HEK293 (cell line): ENCODE results near the gene ULBP1.

Experiments
- AEBP2 ChIP-seq: fragments of 450-650 bp; formaldehyde crosslinking; IDR thresholded peaks from 2 replicates; pipeline ENCODE4 v1.5.1; 2016; ENCODE audit warnings: missing biosample characterization, missing genetic modification characterization, borderline replicate concordance
- BCL11A ChIP-seq: fragments of 450-650 bp; formaldehyde crosslinking; IDR thresholded peaks from 2 replicates; pipeline ENCODE4 v1.5.1; 2016; ENCODE audit warnings: low read depth, missing biosample characterization, missing genetic modification characterization
- GLI2 ChIP-seq: fragments of 450-650 bp; formaldehyde crosslinking; IDR thresholded peaks from 2 replicates; pipeline ENCODE4; 2017; ENCODE audit warnings: missing biosample characterization, missing genetic modification characterization, low read depth, borderline replicate concordance
- GLIS2 ChIP-seq: fragments of 450-650 bp; formaldehyde crosslinking; IDR thresholded peaks from 2 replicates; pipeline ENCODE4 v1.5.1; 2016; ENCODE audit warnings: missing biosample characterization, missing genetic modification characterization
- HOXC10 ChIP-seq: sonication (generic); formaldehyde crosslinking; IDR thresholded peaks from 2 replicates; pipeline ENCODE4 v1.8.1; 2023; ENCODE audit warnings: mild to moderate bottlenecking, missing genetic modification reagents
- HOXD13 ChIP-seq: sonication (generic); formaldehyde crosslinking; IDR thresholded peaks from 2 replicates; pipeline ENCODE4 v1.8.0; 2022; ENCODE audit warnings: missing genetic modification reagents, borderline replicate concordance
- KLF16 ChIP-seq: fragments of 450-650 bp; formaldehyde crosslinking; IDR thresholded peaks from 2 replicates; pipeline ENCODE4 v1.5.1; 2017; ENCODE audit warnings: missing biosample characterization, missing genetic modification characterization
- MZF1 ChIP-seq: fragments of 450-650 bp; formaldehyde crosslinking; IDR thresholded peaks from 2 replicates; pipeline ENCODE4 v1.5.1; 2017; ENCODE audit warnings: missing biosample characterization, missing genetic modification characterization, borderline replicate concordance
- SCRT1 ChIP-seq: fragments of 450-650 bp; formaldehyde crosslinking; IDR thresholded peaks from 2 replicates; pipeline ENCODE4 v1.5.1; 2016; ENCODE audit warnings: missing biosample characterization, missing genetic modification characterization, borderline replicate concordance
- SCRT2 ChIP-seq: fragments of 450-650 bp; formaldehyde crosslinking; IDR thresholded peaks from 2 replicates; pipeline ENCODE4 v1.5.1; 2016; ENCODE audit warnings: missing biosample characterization, missing genetic modification characterization
- TCF7L2 ChIP-seq: IDR thresholded peaks from 2 replicates; pipeline ENCODE4 v1.6.1; 2011; ENCODE audit warnings: low read depth, mild to moderate bottlenecking, inconsistent platforms, low read length, moderate library complexity, borderline replicate concordance
- YY1 ChIP-seq: fragments of 450-650 bp; formaldehyde crosslinking; IDR thresholded peaks from 2 replicates; pipeline ENCODE4 v1.5.1; 2018; ENCODE audit warnings: missing biosample characterization, missing genetic modification characterization
- ZBTB49 ChIP-seq: fragments of 450-650 bp; formaldehyde crosslinking; IDR thresholded peaks from 2 replicates; pipeline ENCODE4 v1.5.1; 2016; ENCODE audit warnings: missing biosample characterization, missing genetic modification characterization, low read depth
- ZFHX2 ChIP-seq: fragments of 450-650 bp; formaldehyde crosslinking; conservative IDR thresholded peaks from 2 replicates; pipeline ENCODE4 v1.5.1; 2016; ENCODE audit warnings: missing biosample characterization, missing genetic modification characterization
- ZFP69B ChIP-seq: fragments of 450-650 bp; formaldehyde crosslinking; IDR thresholded peaks from 2 replicates; pipeline ENCODE4 v1.5.1; 2016; ENCODE audit warnings: missing biosample characterization, missing genetic modification characterization
- ZNF221 ChIP-seq: fragments of 450-650 bp; formaldehyde crosslinking; IDR thresholded peaks from 2 replicates; pipeline ENCODE4 v1.5.1; 2017; ENCODE audit warnings: missing biosample characterization, missing genetic modification characterization, borderline replicate concordance
- ZNF37A ChIP-seq: fragments of 450-650 bp; IDR thresholded peaks from 2 replicates; pipeline ENCODE4 v1.5.1; 2018; ENCODE audit warnings: missing biosample characterization, missing genetic modification characterization
- ZNF585B ChIP-seq: fragments of 450-650 bp; formaldehyde crosslinking; IDR thresholded peaks from 2 replicates; pipeline ENCODE4 v1.5.1; 2016; ENCODE audit warnings: missing biosample characterization, missing genetic modification characterization
- ZNF621 ChIP-seq: fragments of 450-650 bp; formaldehyde crosslinking; IDR thresholded peaks from 2 replicates; pipeline ENCODE4 v1.5.1; 2017; ENCODE audit warnings: missing biosample characterization, missing genetic modification characterization
- ZNF707 ChIP-seq: fragments of 450-650 bp; formaldehyde crosslinking; IDR thresholded peaks from 2 replicates; pipeline ENCODE4 v1.5.1; 2016; ENCODE audit warnings: missing biosample characterization, missing genetic modification characterization
- ZNF830 ChIP-seq: fragments of 450-650 bp; IDR thresholded peaks from 2 replicates; pipeline ENCODE4 v1.5.0; 2018; ENCODE audit warnings: missing biosample characterization, missing genetic modification characterization, low read depth, mild to moderate bottlenecking, moderate library complexity
- ZNF837 ChIP-seq: fragments of 450-650 bp; formaldehyde crosslinking; IDR thresholded peaks from 2 replicates; pipeline ENCODE4 v1.5.1; 2016; ENCODE audit warnings: missing biosample characterization, missing genetic modification characterization
- ZXDB ChIP-seq: fragments of 450-650 bp; formaldehyde crosslinking; IDR thresholded peaks from 2 replicates; pipeline ENCODE4 v1.5.1; 2016; ENCODE audit warnings: missing biosample characterization, missing genetic modification characterization
- TF ChIP-seq, protein P1 (sequence below): fragments of 450-650 bp; formaldehyde crosslinking; IDR thresholded peaks from 2 replicates; pipeline ENCODE4 v1.5.1; 2016; ENCODE audit warnings: missing biosample characterization, missing genetic modification characterization
- TF ChIP-seq, protein P2 (sequence below): fragments of 450-650 bp; formaldehyde crosslinking; IDR thresholded peaks from 2 replicates; pipeline ENCODE4 v1.5.1; 2016; ENCODE audit warnings: missing biosample characterization, missing genetic modification characterization
- TF ChIP-seq, protein P3 (sequence below): fragments of 450-650 bp; formaldehyde crosslinking; IDR thresholded peaks from 2 replicates; pipeline ENCODE4 v1.5.1; 2016; ENCODE audit warnings: missing biosample characterization, missing genetic modification characterization
- TF ChIP-seq, protein P4 (sequence below): fragments of 450-650 bp; IDR thresholded peaks from 2 replicates; pipeline ENCODE4 v1.5.1; 2018; ENCODE audit warnings: missing biosample characterization, mild to moderate bottlenecking, missing genetic modification characterization
- TF ChIP-seq, protein P5 (sequence below): fragments of 450-650 bp; formaldehyde crosslinking; IDR thresholded peaks from 2 replicates; pipeline ENCODE4 v1.5.1; 2017; ENCODE audit warnings: missing biosample characterization, missing genetic modification characterization

Gene ULBP1

DNA sequence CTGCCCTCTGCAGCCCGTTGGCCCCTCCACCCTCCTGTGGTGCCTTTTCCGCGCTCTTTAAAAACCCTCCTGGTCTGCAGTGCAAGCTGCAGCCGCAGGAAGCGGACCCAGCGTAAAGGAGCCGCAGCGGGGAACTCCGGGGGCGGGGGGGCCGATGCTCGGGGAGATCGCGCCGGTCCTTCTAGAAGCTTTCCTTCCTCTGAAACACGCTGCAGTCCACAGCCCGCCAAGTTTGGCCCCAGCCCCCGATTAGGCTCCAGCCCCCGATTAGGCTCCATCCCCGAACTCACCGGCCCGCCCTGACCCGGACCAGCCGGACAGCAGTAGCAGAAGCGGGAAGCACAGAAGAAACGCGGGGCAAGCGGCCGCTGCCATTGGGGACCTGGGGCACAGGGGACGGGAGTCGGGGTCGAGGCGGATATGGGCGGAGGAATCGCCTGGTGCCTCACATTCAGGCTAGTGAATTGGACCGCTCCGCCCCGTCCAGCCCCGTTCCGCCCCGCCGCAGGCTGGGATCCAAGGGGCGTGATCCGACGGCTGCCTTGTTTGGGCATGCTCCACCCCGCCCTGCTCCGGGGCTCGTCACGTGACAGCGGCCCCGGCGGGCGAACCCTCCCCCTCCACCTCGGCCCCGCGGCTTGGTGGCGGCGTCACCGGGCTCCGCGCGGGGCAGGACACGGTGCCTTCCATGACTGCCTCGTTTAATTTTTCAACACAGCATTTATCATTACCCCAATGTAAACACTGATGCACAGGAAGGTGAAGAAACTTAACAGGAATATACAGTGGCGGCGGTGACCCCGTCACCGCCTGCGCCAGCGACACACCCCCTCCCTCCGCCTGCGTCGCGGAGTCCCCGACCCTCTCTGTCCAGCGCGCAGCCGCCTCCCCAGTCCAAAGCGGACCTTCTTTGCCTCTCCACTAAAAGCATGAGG, 41.3 kb downstream of the ULBP1 start (continued):
- TF ChIP-seq GLIS2 (tag by site-specific recombination): peak; percentile 21; the same call in 1 of the 2 replicates
- no peak for TF ChIP-seq SCRT1 (tag by site-specific recombination)
- TF ChIP-seq ZNF707 (tag by site-specific recombination): no peak
- peak; percentile 66 for TF ChIP-seq BCL11A
- TF ChIP-seq HOXC10 (CRISPR knock-in tag): no peak
- TF ChIP-seq ZXDB (tag by site-specific recombination): peak; percentile 65; the same call in 1 of the 2 replicates
- TF ChIP-seq KLF16 (tag by site-specific recombination): peak; percentile 85
- no peak for TF ChIP-seq ZNF830 (tag by site-specific recombination)
- TF ChIP-seq, protein P1, sequence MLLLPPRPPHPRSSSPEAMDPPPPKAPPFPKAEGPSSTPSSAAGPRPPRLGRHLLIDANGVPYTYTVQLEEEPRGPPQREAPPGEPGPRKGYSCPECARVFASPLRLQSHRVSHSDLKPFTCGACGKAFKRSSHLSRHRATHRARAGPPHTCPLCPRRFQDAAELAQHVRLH: no peak
- no peak for TF ChIP-seq ZNF621 (tag by site-specific recombination)
- TF ChIP-seq, protein P2, sequence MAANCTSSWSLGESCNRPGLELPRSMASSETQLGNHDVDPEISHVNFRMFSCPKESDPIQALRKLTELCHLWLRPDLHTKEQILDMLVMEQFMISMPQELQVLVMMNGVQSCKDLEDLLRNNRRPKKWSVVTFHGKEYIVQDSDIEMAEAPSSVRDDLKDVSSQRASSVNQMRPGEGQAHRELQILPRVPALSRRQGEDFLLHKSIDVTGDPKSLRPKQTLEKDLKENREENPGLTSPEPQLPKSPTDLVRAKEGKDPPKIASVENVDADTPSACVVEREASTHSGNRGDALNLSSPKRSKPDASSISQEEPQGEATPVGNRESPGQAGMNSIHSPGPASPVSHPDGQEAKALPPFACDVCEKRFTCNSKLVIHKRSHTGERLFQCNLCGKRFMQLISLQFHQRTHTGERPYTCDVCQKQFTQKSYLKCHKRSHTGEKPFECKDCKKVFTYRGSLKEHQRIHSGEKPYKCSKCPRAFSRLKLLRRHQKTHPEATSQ (tag by site-specific recombination): no peak
- TF ChIP-seq YY1 (tag by site-specific recombination): no peak; the same call in 1 of the 2 replicates
- no peak for TF ChIP-seq HOXD13 (CRISPR knock-in tag)
- TF ChIP-seq ZNF585B: no peak
- TF ChIP-seq ZNF37A: no peak
- TF ChIP-seq AEBP2: no peak
- no peak for TF ChIP-seq MZF1 (tag by site-specific recombination)
- TF ChIP-seq ZBTB49: no peak
- TF ChIP-seq, protein P3, sequence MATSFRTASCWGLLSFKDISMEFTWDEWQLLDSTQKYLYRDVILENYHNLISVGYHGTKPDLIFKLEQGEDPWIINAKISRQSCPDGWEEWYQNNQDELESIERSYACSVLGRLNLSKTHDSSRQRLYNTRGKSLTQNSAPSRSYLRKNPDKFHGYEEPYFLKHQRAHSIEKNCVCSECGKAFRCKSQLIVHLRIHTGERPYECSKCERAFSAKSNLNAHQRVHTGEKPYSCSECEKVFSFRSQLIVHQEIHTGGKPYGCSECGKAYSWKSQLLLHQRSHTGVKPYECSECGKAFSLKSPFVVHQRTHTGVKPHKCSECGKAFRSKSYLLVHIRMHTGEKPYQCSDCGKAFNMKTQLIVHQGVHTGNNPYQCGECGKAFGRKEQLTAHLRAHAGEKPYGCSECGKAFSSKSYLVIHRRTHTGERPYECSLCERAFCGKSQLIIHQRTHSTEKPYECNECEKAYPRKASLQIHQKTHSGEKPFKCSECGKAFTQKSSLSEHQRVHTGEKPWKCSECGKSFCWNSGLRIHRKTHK (tag by site-specific recombination): no peak
- TF ChIP-seq, protein P4, sequence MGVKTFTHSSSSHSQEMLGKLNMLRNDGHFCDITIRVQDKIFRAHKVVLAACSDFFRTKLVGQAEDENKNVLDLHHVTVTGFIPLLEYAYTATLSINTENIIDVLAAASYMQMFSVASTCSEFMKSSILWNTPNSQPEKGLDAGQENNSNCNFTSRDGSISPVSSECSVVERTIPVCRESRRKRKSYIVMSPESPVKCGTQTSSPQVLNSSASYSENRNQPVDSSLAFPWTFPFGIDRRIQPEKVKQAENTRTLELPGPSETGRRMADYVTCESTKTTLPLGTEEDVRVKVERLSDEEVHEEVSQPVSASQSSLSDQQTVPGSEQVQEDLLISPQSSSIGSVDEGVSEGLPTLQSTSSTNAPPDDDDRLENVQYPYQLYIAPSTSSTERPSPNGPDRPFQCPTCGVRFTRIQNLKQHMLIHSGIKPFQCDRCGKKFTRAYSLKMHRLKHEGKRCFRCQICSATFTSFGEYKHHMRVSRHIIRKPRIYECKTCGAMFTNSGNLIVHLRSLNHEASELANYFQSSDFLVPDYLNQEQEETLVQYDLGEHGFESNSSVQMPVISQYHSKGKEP (tag by site-specific recombination): peak; percentile 45; the same call in 1 of the 2 replicates
- TF ChIP-seq TCF7L2: no peak
- TF ChIP-seq ZNF221 (tag by site-specific recombination): no peak
- 0 out of 2 replicates have a peak, but pooled peaks have one; percentile 25 for TF ChIP-seq ZFHX2 (tag by site-specific recombination)
- no peak for TF ChIP-seq GLI2 (tag by site-specific recombination)
- TF ChIP-seq ZFP69B (tag by site-specific recombination): peak; percentile 26; the same call in 1 of the 2 replicates
- TF ChIP-seq, protein P5, sequence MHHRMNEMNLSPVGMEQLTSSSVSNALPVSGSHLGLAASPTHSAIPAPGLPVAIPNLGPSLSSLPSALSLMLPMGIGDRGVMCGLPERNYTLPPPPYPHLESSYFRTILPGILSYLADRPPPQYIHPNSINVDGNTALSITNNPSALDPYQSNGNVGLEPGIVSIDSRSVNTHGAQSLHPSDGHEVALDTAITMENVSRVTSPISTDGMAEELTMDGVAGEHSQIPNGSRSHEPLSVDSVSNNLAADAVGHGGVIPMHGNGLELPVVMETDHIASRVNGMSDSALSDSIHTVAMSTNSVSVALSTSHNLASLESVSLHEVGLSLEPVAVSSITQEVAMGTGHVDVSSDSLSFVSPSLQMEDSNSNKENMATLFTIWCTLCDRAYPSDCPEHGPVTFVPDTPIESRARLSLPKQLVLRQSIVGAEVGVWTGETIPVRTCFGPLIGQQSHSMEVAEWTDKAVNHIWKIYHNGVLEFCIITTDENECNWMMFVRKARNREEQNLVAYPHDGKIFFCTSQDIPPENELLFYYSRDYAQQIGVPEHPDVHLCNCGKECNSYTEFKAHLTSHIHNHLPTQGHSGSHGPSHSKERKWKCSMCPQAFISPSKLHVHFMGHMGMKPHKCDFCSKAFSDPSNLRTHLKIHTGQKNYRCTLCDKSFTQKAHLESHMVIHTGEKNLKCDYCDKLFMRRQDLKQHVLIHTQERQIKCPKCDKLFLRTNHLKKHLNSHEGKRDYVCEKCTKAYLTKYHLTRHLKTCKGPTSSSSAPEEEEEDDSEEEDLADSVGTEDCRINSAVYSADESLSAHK: no peak
- TF ChIP-seq SCRT2 (tag by site-specific recombination): no peak
- TF ChIP-seq ZNF837 (tag by site-specific recombination): no peak
